A673 (cell line): Measurements from ENCODE around the gene FOXN3.

Experiments
- CTCF ChIP-seq: fragments of 300-800, 200-600 bp; sonication (generic); conservative IDR thresholded peaks from 2 replicates; pipeline ENCODE4 v1.5.1; 2017; ENCODE audit warnings: low read depth, mild to moderate bottlenecking, antibody characterized with exemption, low read length, moderate library complexity, mixed read lengths
- EZH2 ChIP-seq: fragments of 200-600 bp; sonication (generic); IDR thresholded peaks from 2 replicates; pipeline ENCODE4 v1.6.1; 2017; ENCODE audit warnings: borderline replicate concordance, low read depth, mild to moderate bottlenecking, mixed read lengths, antibody characterized with exemption, low read length; ENCODE audit not compliant: poor library complexity, severe bottlenecking

- no peak for TF ChIP-seq CTCF
- no peak for TF ChIP-seq EZH2
These were observed 183.8 kb downstream of the FOXN3 start for GRCh38 chr14:89233184-89233583.
